HG03571 (cell line): ENCODE results near the gene OR4K1.
"Not testable (repeated sequence)": the region's sequence is repeated elsewhere in the genome, so short reads cannot be mapped to it uniquely, and the experiment has no call there.

ENCODE experiments used
- ATAC-seq: cut with Tn5 transposase; IDR thresholded peaks from one replicate; pipeline ENCODE4 v1.9.1; 2021; ENCODE audit not compliant: unreplicated experiment

The OR4K1 gene

GRCh38 chr14:19930617-19931016 lies at the start of gene OR4K1:
Gene OR4K1 (plus strand): TSS chr14:19930917. CDS start chr14:19935667, 4,750 bp downstream.
- ATAC-seq: no peak

- ATAC-seq: no peak
Observed at GRCh38 chr14:19895282-19895681, 35.4 kb upstream of the OR4K1 start.

- ATAC-seq: no peak
Observed at GRCh38 chr14:19900999-19901398, 29.7 kb upstream of the OR4K1 start.

- no peak for ATAC-seq
Observed at GRCh38 chr14:19902409-19902808, 28.3 kb upstream of the OR4K1 start.

- no peak for ATAC-seq
Observed at GRCh38 chr14:19906665-19907064, 24.1 kb upstream of the OR4K1 start.

GRCh38 chr14:19911114-19911513 lies 19.6 kb upstream of the OR4K1 start:
- ATAC-seq: no peak

GRCh38 chr14:19917243-19917642 lies 13.5 kb upstream of the OR4K1 start:
- no peak for ATAC-seq

GRCh38 chr14:19917955-19918518 lies 12.7 kb upstream of the OR4K1 start:
- ATAC-seq: no peak

- no peak for ATAC-seq
Observed at GRCh38 chr14:19918553-19919264, 12.0 kb upstream of the OR4K1 start.

- no peak for ATAC-seq
Observed at GRCh38 chr14:19920021-19920657, 10.6 kb upstream of the OR4K1 start, which contains the start of gene OR4K5. Gene OR4K5 (plus strand): TSS chr14:19920607. CDS start chr14:19920607, 0 bp downstream.

- no peak for ATAC-seq
Observed at GRCh38 chr14:19941668-19942067, 11.0 kb downstream of the OR4K1 start.

- ATAC-seq: no peak
Observed at GRCh38 chr14:19947413-19948090, 16.8 kb downstream of the OR4K1 start.

- no peak for ATAC-seq
Observed at GRCh38 chr14:19949218-19949617, 18.5 kb downstream of the OR4K1 start.

GRCh38 chr14:19969735-19970134 lies 39.0 kb downstream of the OR4K1 start:
- ATAC-seq: not testable (repeated sequence)

- ATAC-seq: no peak
Observed at GRCh38 chr14:19974844-19975243, 44.1 kb downstream of the OR4K1 start.

- ATAC-seq: no peak
Observed at GRCh38 chr14:19975291-19975690, 44.6 kb downstream of the OR4K1 start, which contains the start of gene OR4K15. Gene OR4K15 (plus strand): TSS chr14:19975591. CDS start chr14:19975591, 0 bp downstream.
